ENCODE results near the gene SNAPC4. TPM values are rescaled to one million over a fixed set of nuclear protein-coding genes. Genes with fewer than 3 reads are reported as not detected.
A peak's percentile ranks its signal among the peaks of the same experiment; 100 is the strongest.

SNAPC4 gene
- total and polyA plus RNA-seq, 2 of the 8 experiments (the other 6 are each of a cell fraction or from before 2014, with no cell fraction given): 6.9 to 18.1 TPM

GRCh38 chr9:136352682-136353081 is 47.3 kb downstream of the SNAPC4 start:
- no peak overlapping the region for H3K4me3 ChIP-seq (ENCODE audit: extremely low read depth in 1 of 4, insufficient read depth in 2 of 4, low read depth in 3 of 4, low read length in 4 of 4)
- H3K4me2 ChIP-seq (ENCODE audit: insufficient read depth in 1 of 2, low read depth in 2 of 2, low read length in 2 of 2): no peak overlapping the region
- H2BK12ac ChIP-seq (ENCODE audit: low read depth, low read length): no peak overlapping the region
- H4K20me1 ChIP-seq (replicated peaks in 1 of 2; ENCODE audit: control insufficient read depth in 1 of 2, insufficient read depth in 2 of 2, low read length in 2 of 2): no peaks in the 10 kb centered on the region
- no peak for DNase-seq (ENCODE audit: low read depth in 1 of 2, low spot score in 2 of 2)
- no peak overlapping the region for H2BK120ac ChIP-seq (replicated peaks; ENCODE audit: low read depth, low read length)
- POLR2A ChIA-PET (ENCODE audit: partially characterized antibody): no interaction called here
- H3K27ac ChIP-seq (ENCODE audit: low read depth, low read length): no peak overlapping the region
- H3K18ac ChIP-seq (ENCODE audit: extremely low read depth, low read length): no peak overlapping the region
- WGBS, 2 experiments (ENCODE audit: extremely low coverage in 1 of 2, insufficient coverage in 1 of 2, insufficient read length in 1 of 2, insufficient replicate concordance in 2 of 2, low coverage in 1 of 2, low lambda C conversion rate in 2 of 2, missing lambda C conversion rate in 1 of 2): 88% methylated on average over 16 of the region's 16 CpGs; no CpG with 5 or more reads in 1 of the 2 experiments
- no peak overlapping the region for H4K91ac ChIP-seq (replicated peaks; ENCODE audit: insufficient read length, low read length)
- H2AK5ac ChIP-seq (ENCODE audit: low read depth, low read length): no peak overlapping the region
- no peaks in the 10 kb centered on the region for H3K23me2 ChIP-seq (ENCODE audit: low read depth, low read length)
- H3K79me1 ChIP-seq (ENCODE audit: low read depth, low read length): no peaks in the 10 kb centered on the region
- H3K36me3 ChIP-seq (ENCODE audit: control insufficient read depth in 2 of 4, insufficient read depth in 4 of 4, low read length in 3 of 4): no peaks in the 10 kb centered on the region
- H3K4ac ChIP-seq (replicated peaks; ENCODE audit: insufficient read length, low read depth, low read length): no peak overlapping the region
- peak overlapping the region; percentile 68 for H4K8ac ChIP-seq (ENCODE audit: extremely low read depth, insufficient read depth, low read length)
- H3K4me1 ChIP-seq (replicated peaks in 1 of 4; ENCODE audit: control insufficient read depth in 3 of 4, insufficient read depth in 4 of 4, low read length in 3 of 4): no peaks in the 10 kb centered on the region
- FAIRE-seq: no peak
- H3K9ac ChIP-seq (replicated peaks in 1 of 4; ENCODE audit: extremely low read depth in 1 of 4, low read depth in 3 of 4, low read length in 3 of 4): no peak overlapping the region
- H2BK20ac ChIP-seq (ENCODE audit: low read length): no peak overlapping the region
- H3K23ac ChIP-seq (ENCODE audit: insufficient read length): no peak overlapping the region
- CTCF ChIA-PET (ENCODE audit: partially characterized antibody): interaction anchor here (1.2 kb wide), 1 partner anchor 13 kb away, joined by 4 read pairs; no protein-coding TSS in a partner anchor
- no peak overlapping the region for H4K5ac ChIP-seq (ENCODE audit: insufficient read length, low read depth, low read length)
- no peaks in the 10 kb centered on the region; a peak in 2 of 7 replicates for H3K27me3 ChIP-seq (replicated peaks in 1 of 4; ENCODE audit: control insufficient read depth in 3 of 4, extremely low read depth in 1 of 4, insufficient read depth in 3 of 4, low read length in 3 of 4)
- no peak overlapping the region for H2AFZ ChIP-seq (ENCODE audit: low read length)
- no peak overlapping the region for H2BK5ac ChIP-seq (ENCODE audit: low read depth, low read length)
- no peak overlapping the region for H3K14ac ChIP-seq (ENCODE audit: insufficient read length)
- H3K9me3 ChIP-seq (ENCODE audit: insufficient read depth in 2 of 2, low read depth in 1 of 2, low read length in 1 of 2): no peaks in the 10 kb centered on the region
- no peak overlapping the region for H2BK15ac ChIP-seq (ENCODE audit: low read length)
- H3K56ac ChIP-seq (replicated peaks; ENCODE audit: insufficient read length, low read depth, low read length): no peak overlapping the region
- H3K79me2 ChIP-seq (ENCODE audit: control insufficient read depth in 1 of 2, insufficient read depth in 2 of 2, low read length in 2 of 2): no peaks in the 10 kb centered on the region
